ENCODE results near the gene LATS1.

DNA sequence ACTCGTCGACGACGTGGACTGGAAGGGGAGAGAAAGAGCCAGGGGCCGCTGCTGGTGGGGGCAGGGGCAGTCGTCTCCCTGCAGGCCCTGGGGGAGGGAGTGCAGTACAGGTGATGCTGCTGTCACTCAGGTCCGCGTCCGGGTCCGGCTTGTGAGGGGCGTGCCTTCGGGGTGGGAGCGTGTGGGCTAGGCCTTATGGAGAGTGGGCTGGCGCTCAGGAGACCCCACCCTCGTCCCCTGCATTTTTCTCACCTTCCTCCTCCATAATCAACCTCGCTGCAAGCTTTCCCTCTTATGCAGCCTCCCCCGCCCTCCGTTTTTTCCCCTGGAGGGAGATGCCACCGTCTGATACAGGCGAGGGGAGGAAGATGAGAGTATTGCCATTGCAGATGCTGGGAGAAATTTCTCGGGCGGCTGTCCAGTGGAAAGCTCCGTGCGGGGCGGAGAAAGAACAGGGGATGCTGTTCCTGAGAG, 32.3 kb upstream of the LATS1 start:
- TF ChIP-seq EP300 (IDR thresholded peaks at IDR 0.05): no peak
- TF ChIP-seq, protein P1, sequence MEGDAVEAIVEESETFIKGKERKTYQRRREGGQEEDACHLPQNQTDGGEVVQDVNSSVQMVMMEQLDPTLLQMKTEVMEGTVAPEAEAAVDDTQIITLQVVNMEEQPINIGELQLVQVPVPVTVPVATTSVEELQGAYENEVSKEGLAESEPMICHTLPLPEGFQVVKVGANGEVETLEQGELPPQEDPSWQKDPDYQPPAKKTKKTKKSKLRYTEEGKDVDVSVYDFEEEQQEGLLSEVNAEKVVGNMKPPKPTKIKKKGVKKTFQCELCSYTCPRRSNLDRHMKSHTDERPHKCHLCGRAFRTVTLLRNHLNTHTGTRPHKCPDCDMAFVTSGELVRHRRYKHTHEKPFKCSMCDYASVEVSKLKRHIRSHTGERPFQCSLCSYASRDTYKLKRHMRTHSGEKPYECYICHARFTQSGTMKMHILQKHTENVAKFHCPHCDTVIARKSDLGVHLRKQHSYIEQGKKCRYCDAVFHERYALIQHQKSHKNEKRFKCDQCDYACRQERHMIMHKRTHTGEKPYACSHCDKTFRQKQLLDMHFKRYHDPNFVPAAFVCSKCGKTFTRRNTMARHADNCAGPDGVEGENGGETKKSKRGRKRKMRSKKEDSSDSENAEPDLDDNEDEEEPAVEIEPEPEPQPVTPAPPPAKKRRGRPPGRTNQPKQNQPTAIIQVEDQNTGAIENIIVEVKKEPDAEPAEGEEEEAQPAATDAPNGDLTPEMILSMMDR (IDR thresholded peaks at IDR 0.05): no peak
